ENCODE results near the gene LAIR2.

GRCh38 chr19:54518844-54519243 is 16.2 kb downstream of the LAIR2 start:
- TF ChIP-seq, protein P1, sequence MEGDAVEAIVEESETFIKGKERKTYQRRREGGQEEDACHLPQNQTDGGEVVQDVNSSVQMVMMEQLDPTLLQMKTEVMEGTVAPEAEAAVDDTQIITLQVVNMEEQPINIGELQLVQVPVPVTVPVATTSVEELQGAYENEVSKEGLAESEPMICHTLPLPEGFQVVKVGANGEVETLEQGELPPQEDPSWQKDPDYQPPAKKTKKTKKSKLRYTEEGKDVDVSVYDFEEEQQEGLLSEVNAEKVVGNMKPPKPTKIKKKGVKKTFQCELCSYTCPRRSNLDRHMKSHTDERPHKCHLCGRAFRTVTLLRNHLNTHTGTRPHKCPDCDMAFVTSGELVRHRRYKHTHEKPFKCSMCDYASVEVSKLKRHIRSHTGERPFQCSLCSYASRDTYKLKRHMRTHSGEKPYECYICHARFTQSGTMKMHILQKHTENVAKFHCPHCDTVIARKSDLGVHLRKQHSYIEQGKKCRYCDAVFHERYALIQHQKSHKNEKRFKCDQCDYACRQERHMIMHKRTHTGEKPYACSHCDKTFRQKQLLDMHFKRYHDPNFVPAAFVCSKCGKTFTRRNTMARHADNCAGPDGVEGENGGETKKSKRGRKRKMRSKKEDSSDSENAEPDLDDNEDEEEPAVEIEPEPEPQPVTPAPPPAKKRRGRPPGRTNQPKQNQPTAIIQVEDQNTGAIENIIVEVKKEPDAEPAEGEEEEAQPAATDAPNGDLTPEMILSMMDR (IDR thresholded peaks at IDR 0.05), result no peak
- no peak for TF ChIP-seq POLR2A (IDR thresholded peaks at IDR 0.05; ENCODE audit: low read depth)
